WTC11 (cell line): ENCODE data around the gene CTTNBP2.

ENCODE experiments used
- ATF1 ChIP-seq: sonication (generic); formaldehyde crosslinking; IDR thresholded peaks from 2 replicates; pipeline ENCODE4 v1.8.1; 2023; ENCODE audit warnings: mild to moderate bottlenecking, moderate library complexity, missing genetic modification reagents
- CREB1 ChIP-seq: sonication (generic); formaldehyde crosslinking; IDR thresholded peaks from 2 replicates; pipeline ENCODE4 v1.8.0; 2023; ENCODE audit warnings: mild to moderate bottlenecking, missing genetic modification reagents
- ELF4 ChIP-seq: sonication (generic); formaldehyde crosslinking; IDR thresholded peaks from 2 replicates; pipeline ENCODE4 v1.8.1; 2022; ENCODE audit warnings: low read depth, mild to moderate bottlenecking, moderate library complexity, missing genetic modification reagents
- NFE2L1 ChIP-seq: sonication (generic); formaldehyde crosslinking; IDR thresholded peaks from 2 replicates; pipeline ENCODE4 v1.8.1; 2023; ENCODE audit warnings: missing genetic modification reagents
- NR2C2 ChIP-seq: sonication (generic); formaldehyde crosslinking; IDR thresholded peaks from 2 replicates; pipeline ENCODE4 v1.8.0; 2022; ENCODE audit warnings: mild to moderate bottlenecking, missing genetic modification reagents
- NR3C1 ChIP-seq: sonication (generic); formaldehyde crosslinking; conservative IDR thresholded peaks from 2 replicates; pipeline ENCODE4 v1.8.1; 2023; ENCODE audit warnings: low read depth, mild to moderate bottlenecking, missing genetic modification reagents
- SMAD4 ChIP-seq: sonication (generic); formaldehyde crosslinking; IDR thresholded peaks from 2 replicates; pipeline ENCODE4 v1.8.0; 2022; ENCODE audit warnings: mild to moderate bottlenecking, missing genetic modification reagents
- ZNF121 ChIP-seq: sonication (generic); formaldehyde crosslinking; IDR thresholded peaks from 2 replicates; pipeline ENCODE4 v1.8.0; 2023; ENCODE audit warnings: missing genetic modification reagents
- TF ChIP-seq, protein P1 (sequence below): fragments of 200-600 bp; IDR thresholded peaks from 2 replicates; pipeline ENCODE4 v1.8.0; 2022; ENCODE audit warnings: antibody characterized with exemption
- TF ChIP-seq, protein P2 (sequence below): sonication (generic); formaldehyde crosslinking; IDR thresholded peaks from 2 replicates; pipeline ENCODE4 v1.8.1; 2022; ENCODE audit warnings: low read depth, missing genetic modification reagents, borderline replicate concordance
- TF ChIP-seq, protein P3 (sequence below): sonication (generic); formaldehyde crosslinking; IDR thresholded peaks from 2 replicates; pipeline ENCODE4 v1.8.0; 2022; ENCODE audit warnings: mild to moderate bottlenecking, missing genetic modification reagents
- TF ChIP-seq, protein P4 (sequence below): sonication (generic); formaldehyde crosslinking; IDR thresholded peaks from 2 replicates; pipeline ENCODE4 v1.8.1; 2023; ENCODE audit warnings: mild to moderate bottlenecking, missing genetic modification reagents, borderline replicate concordance
- TF ChIP-seq, protein P5 (sequence below): fragments of 250-450 bp; sonication (Bioruptor Pico); IDR thresholded peaks from 2 replicates; pipeline ENCODE4 v1.9.0; 2021; ENCODE audit warnings: mild to moderate bottlenecking, borderline replicate concordance
- TF ChIP-seq, protein P6 (sequence below): fragments of 250-450 bp; sonication (Bioruptor Pico); IDR thresholded peaks from 2 replicates; pipeline ENCODE4 v2.1.2; 2022; ENCODE audit warnings: mild to moderate bottlenecking, moderate library complexity

DNA sequence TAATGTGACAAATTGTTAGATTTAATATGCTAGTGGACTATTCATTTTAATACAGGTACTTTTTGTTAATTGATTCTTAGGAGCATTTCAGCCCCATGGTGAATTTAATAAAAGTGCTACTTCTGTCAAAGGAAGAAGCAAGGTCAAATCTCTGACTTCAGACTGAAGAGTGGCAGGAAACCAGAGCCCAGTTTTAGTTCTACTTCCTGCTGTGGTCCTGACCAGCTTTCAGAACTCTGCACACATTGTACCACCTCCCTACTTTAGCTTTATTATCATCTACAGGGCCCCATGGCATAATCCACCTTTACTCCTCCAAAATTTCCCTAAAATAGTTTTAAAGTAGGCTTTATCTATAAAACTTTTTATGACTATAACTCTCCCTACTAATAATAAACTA lies 33.7 kb downstream of the CTTNBP2 start:
- TF ChIP-seq, protein P1, sequence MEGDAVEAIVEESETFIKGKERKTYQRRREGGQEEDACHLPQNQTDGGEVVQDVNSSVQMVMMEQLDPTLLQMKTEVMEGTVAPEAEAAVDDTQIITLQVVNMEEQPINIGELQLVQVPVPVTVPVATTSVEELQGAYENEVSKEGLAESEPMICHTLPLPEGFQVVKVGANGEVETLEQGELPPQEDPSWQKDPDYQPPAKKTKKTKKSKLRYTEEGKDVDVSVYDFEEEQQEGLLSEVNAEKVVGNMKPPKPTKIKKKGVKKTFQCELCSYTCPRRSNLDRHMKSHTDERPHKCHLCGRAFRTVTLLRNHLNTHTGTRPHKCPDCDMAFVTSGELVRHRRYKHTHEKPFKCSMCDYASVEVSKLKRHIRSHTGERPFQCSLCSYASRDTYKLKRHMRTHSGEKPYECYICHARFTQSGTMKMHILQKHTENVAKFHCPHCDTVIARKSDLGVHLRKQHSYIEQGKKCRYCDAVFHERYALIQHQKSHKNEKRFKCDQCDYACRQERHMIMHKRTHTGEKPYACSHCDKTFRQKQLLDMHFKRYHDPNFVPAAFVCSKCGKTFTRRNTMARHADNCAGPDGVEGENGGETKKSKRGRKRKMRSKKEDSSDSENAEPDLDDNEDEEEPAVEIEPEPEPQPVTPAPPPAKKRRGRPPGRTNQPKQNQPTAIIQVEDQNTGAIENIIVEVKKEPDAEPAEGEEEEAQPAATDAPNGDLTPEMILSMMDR, result no peak
- TF ChIP-seq, protein P2, sequence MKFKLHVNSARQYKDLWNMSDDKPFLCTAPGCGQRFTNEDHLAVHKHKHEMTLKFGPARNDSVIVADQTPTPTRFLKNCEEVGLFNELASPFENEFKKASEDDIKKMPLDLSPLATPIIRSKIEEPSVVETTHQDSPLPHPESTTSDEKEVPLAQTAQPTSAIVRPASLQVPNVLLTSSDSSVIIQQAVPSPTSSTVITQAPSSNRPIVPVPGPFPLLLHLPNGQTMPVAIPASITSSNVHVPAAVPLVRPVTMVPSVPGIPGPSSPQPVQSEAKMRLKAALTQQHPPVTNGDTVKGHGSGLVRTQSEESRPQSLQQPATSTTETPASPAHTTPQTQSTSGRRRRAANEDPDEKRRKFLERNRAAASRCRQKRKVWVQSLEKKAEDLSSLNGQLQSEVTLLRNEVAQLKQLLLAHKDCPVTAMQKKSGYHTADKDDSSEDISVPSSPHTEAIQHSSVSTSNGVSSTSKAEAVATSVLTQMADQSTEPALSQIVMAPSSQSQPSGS, result no peak
- TF ChIP-seq ZNF121, result no peak
- TF ChIP-seq ATF1 (CRISPR knock-in tag), result no peak
- no peak for TF ChIP-seq ELF4
- TF ChIP-seq, protein P3, sequence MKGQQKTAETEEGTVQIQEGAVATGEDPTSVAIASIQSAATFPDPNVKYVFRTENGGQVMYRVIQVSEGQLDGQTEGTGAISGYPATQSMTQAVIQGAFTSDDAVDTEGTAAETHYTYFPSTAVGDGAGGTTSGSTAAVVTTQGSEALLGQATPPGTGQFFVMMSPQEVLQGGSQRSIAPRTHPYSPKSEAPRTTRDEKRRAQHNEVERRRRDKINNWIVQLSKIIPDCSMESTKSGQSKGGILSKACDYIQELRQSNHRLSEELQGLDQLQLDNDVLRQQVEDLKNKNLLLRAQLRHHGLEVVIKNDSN (CRISPR knock-in tag), result no peak
- TF ChIP-seq NR3C1 (CRISPR knock-in tag), result no peak
- TF ChIP-seq, protein P4, sequence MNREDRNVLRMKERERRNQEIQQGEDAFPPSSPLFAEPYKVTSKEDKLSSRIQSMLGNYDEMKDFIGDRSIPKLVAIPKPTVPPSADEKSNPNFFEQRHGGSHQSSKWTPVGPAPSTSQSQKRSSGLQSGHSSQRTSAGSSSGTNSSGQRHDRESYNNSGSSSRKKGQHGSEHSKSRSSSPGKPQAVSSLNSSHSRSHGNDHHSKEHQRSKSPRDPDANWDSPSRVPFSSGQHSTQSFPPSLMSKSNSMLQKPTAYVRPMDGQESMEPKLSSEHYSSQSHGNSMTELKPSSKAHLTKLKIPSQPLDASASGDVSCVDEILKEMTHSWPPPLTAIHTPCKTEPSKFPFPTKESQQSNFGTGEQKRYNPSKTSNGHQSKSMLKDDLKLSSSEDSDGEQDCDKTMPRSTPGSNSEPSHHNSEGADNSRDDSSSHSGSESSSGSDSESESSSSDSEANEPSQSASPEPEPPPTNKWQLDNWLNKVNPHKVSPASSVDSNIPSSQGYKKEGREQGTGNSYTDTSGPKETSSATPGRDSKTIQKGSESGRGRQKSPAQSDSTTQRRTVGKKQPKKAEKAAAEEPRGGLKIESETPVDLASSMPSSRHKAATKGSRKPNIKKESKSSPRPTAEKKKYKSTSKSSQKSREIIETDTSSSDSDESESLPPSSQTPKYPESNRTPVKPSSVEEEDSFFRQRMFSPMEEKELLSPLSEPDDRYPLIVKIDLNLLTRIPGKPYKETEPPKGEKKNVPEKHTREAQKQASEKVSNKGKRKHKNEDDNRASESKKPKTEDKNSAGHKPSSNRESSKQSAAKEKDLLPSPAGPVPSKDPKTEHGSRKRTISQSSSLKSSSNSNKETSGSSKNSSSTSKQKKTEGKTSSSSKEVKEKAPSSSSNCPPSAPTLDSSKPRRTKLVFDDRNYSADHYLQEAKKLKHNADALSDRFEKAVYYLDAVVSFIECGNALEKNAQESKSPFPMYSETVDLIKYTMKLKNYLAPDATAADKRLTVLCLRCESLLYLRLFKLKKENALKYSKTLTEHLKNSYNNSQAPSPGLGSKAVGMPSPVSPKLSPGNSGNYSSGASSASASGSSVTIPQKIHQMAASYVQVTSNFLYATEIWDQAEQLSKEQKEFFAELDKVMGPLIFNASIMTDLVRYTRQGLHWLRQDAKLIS (CRISPR knock-in tag), result no peak
- no peak for TF ChIP-seq CREB1 (CRISPR knock-in tag)
- TF ChIP-seq, protein P5, sequence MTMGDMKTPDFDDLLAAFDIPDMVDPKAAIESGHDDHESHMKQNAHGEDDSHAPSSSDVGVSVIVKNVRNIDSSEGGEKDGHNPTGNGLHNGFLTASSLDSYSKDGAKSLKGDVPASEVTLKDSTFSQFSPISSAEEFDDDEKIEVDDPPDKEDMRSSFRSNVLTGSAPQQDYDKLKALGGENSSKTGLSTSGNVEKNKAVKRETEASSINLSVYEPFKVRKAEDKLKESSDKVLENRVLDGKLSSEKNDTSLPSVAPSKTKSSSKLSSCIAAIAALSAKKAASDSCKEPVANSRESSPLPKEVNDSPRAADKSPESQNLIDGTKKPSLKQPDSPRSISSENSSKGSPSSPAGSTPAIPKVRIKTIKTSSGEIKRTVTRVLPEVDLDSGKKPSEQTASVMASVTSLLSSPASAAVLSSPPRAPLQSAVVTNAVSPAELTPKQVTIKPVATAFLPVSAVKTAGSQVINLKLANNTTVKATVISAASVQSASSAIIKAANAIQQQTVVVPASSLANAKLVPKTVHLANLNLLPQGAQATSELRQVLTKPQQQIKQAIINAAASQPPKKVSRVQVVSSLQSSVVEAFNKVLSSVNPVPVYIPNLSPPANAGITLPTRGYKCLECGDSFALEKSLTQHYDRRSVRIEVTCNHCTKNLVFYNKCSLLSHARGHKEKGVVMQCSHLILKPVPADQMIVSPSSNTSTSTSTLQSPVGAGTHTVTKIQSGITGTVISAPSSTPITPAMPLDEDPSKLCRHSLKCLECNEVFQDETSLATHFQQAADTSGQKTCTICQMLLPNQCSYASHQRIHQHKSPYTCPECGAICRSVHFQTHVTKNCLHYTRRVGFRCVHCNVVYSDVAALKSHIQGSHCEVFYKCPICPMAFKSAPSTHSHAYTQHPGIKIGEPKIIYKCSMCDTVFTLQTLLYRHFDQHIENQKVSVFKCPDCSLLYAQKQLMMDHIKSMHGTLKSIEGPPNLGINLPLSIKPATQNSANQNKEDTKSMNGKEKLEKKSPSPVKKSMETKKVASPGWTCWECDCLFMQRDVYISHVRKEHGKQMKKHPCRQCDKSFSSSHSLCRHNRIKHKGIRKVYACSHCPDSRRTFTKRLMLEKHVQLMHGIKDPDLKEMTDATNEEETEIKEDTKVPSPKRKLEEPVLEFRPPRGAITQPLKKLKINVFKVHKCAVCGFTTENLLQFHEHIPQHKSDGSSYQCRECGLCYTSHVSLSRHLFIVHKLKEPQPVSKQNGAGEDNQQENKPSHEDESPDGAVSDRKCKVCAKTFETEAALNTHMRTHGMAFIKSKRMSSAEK (CRISPR knock-in tag), result no peak
- no peak for TF ChIP-seq NR2C2 (CRISPR knock-in tag)
- TF ChIP-seq, protein P6, sequence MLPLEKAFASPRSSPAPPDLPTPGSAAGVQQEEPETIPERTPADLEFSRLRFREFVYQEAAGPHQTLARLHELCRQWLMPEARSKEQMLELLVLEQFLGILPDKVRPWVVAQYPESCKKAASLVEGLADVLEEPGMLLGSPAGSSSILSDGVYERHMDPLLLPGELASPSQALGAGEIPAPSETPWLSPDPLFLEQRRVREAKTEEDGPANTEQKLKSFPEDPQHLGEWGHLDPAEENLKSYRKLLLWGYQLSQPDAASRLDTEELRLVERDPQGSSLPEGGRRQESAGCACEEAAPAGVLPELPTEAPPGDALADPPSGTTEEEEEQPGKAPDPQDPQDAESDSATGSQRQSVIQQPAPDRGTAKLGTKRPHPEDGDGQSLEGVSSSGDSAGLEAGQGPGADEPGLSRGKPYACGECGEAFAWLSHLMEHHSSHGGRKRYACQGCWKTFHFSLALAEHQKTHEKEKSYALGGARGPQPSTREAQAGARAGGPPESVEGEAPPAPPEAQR (CRISPR knock-in tag), result no peak
- TF ChIP-seq SMAD4 (CRISPR knock-in tag), result no peak
- no peak for TF ChIP-seq NFE2L1 (CRISPR knock-in tag)
